OCI-LY3 (cell line): Measurements from ENCODE around the gene ZFAND3.

Source experiments
- H2AFZ ChIP-seq: fragments of 200-600, 300-600 bp; shearing (Covaris generic); 2 replicates; pipeline ENCODE4 v1.6.0; 2014; ENCODE audit warnings: antibody characterized with exemption, low read depth, low read length
- H3K27ac ChIP-seq: fragments of 200-600, 300-600 bp; sonication (generic); 2 replicates; pipeline ENCODE4 v1.5.1; 2014; ENCODE audit warnings: mild to moderate bottlenecking, low read length, moderate library complexity, mixed read lengths
- H3K27me3 ChIP-seq: fragments of 200-600, 300-600 bp; sonication (generic); 2 replicates; pipeline ENCODE4 v1.6.1; 2014; ENCODE audit warnings: low read depth, low read length, mixed read lengths
- H3K36me3 ChIP-seq: fragments of 200-600, 300-600 bp; sonication (generic); replicated peaks from 2 replicates; pipeline ENCODE3; 2014; ENCODE audit warnings: low read depth, low read length, mixed read lengths
- H3K4me1 ChIP-seq: fragments of 300-600, 200-600 bp; sonication (generic); 2 replicates; pipeline ENCODE4 v1.6.1; 2014; ENCODE audit warnings: low read length, mixed read lengths
- H3K4me2 ChIP-seq: fragments of 200-600, 300-600 bp; sonication (generic); 2 replicates; pipeline ENCODE4 v1.6.1; 2014; ENCODE audit warnings: low read length, mixed read lengths
- H3K4me3 ChIP-seq: fragments of 300-600, 200-600 bp; sonication (generic); 2 replicates; pipeline ENCODE4 v1.5.1; 2014; ENCODE audit warnings: antibody characterized with exemption, mild to moderate bottlenecking, low read length, moderate library complexity
- H3K79me2 ChIP-seq: fragments of 300-600, 200-600 bp; shearing (Covaris generic); 2 replicates; pipeline ENCODE4 v1.6.1; 2014; ENCODE audit warnings: mild to moderate bottlenecking, low read length, mixed read lengths
- H3K9ac ChIP-seq: fragments of 300-600, 200-600 bp; shearing (Covaris generic); 2 replicates; pipeline ENCODE4 v1.6.0; 2014; ENCODE audit warnings: mild to moderate bottlenecking, low read length, moderate library complexity
- H3K9me3 ChIP-seq: fragments of 200-600, 300-600 bp; shearing (Covaris generic); 2 replicates; pipeline ENCODE4 v1.6.1; 2014; ENCODE audit warnings: low read length, mixed read lengths; ENCODE audit not compliant: insufficient read depth
- H4K20me1 ChIP-seq: fragments of 200-600, 300-600 bp; sonication (generic); 2 replicates; pipeline ENCODE4 v1.6.1; 2016; ENCODE audit warnings: low read length, mixed read lengths; ENCODE audit not compliant: insufficient read depth
- EZH2phosphoT487 ChIP-seq: fragments of 200-600 bp; shearing (Covaris generic); IDR thresholded peaks from 2 replicates; pipeline ENCODE4 v1.6.1; 2018; ENCODE audit warnings: antibody characterized with exemption, mixed run types, low read depth
- TF ChIP-seq, protein P1 (sequence below): fragments of 200-600, 300-600 bp; sonication (generic); IDR thresholded peaks from 2 replicates; pipeline ENCODE4 v1.5.1; 2014; ENCODE audit warnings: antibody characterized with exemption, low read length, low read depth

ZFAND3 gene

DNA sequence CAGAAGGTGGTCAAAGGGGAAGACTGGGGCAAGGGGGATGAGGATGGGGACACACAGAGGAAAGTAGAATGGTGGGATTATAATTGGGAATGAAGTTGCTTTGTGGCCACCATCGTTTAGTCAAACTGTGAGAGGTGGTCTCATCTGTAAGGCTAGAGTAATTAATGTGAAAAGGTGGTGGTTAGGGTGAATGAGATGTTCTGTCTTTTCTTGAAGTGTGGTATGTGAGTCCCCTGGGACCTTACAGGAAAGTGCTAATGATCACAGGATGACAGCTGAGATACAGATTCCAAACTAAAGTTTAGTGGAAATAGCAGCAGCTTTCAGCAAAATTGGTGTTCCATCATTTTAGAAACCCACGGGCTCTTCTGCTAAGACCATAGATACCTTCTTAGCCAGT, 10.7 kb downstream of the ZFAND3 start:
- no peak overlapping the region for H3K9ac ChIP-seq
- no peak overlapping the region for H2AFZ ChIP-seq
- H3K36me3 ChIP-seq: peaks cover 13% of the 10 kb centered on the region
- H3K79me2 ChIP-seq: peaks cover 95% of the 10 kb centered on the region
- peaks cover 72% of the 10 kb centered on the region for H4K20me1 ChIP-seq
- TF ChIP-seq, protein P1, sequence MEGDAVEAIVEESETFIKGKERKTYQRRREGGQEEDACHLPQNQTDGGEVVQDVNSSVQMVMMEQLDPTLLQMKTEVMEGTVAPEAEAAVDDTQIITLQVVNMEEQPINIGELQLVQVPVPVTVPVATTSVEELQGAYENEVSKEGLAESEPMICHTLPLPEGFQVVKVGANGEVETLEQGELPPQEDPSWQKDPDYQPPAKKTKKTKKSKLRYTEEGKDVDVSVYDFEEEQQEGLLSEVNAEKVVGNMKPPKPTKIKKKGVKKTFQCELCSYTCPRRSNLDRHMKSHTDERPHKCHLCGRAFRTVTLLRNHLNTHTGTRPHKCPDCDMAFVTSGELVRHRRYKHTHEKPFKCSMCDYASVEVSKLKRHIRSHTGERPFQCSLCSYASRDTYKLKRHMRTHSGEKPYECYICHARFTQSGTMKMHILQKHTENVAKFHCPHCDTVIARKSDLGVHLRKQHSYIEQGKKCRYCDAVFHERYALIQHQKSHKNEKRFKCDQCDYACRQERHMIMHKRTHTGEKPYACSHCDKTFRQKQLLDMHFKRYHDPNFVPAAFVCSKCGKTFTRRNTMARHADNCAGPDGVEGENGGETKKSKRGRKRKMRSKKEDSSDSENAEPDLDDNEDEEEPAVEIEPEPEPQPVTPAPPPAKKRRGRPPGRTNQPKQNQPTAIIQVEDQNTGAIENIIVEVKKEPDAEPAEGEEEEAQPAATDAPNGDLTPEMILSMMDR: no peak
- no peak for TF ChIP-seq EZH2phosphoT487
- no peak overlapping the region for H3K4me3 ChIP-seq
- 0 out of 2 replicates have a peak, but pooled peaks cover 4% of the 10 kb centered on the region for H3K9me3 ChIP-seq
- no peaks in the 10 kb centered on the region for H3K27me3 ChIP-seq
- H3K4me2 ChIP-seq: no peak overlapping the region
- H3K4me1 ChIP-seq: peaks cover 5% of the 10 kb centered on the region; the same call in 1 of the 2 replicates
- no peak overlapping the region for H3K27ac ChIP-seq

DNA sequence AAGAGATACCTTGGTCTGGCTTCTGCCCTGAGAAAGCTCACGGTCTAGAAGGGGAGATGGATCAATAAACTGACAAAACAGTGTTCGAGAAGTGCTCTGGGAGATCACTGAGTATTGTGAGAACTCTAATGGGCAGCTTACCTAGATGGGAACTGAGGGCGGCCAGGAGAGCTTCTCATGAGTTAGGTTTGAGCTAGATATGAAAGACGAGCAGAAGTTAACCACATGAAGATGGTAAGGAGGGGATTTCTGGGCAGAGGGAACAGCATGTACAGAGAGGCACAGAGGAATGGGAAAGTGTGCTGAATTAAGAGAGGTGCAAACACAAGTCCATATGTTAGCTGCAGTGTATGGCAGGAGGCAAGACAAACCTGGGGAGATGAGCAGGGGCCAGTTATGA, 11.9 kb downstream of the ZFAND3 start:
- Histone ChIP-seq H3K4me2 (no peak overlapping the region), H3K4me1 (peaks cover 9% of the 10 kb centered on the region; the same call in 1 of the 2 replicates), H4K20me1 (peaks cover 71% of the 10 kb centered on the region), H3K27me3 (no peaks in the 10 kb centered on the region), H3K36me3 (peaks cover 10% of the 10 kb centered on the region), H3K4me3 (no peak overlapping the region), H3K27ac (no peak overlapping the region), H3K79me2 (peaks cover 95% of the 10 kb centered on the region), H3K9ac (no peak overlapping the region), H3K9me3 (0 out of 2 replicates have a peak, but pooled peaks cover 4% of the 10 kb centered on the region), H2AFZ (no peak overlapping the region)
- TF ChIP-seq EZH2phosphoT487: no peak
- TF ChIP-seq, protein P1: no peak

DNA sequence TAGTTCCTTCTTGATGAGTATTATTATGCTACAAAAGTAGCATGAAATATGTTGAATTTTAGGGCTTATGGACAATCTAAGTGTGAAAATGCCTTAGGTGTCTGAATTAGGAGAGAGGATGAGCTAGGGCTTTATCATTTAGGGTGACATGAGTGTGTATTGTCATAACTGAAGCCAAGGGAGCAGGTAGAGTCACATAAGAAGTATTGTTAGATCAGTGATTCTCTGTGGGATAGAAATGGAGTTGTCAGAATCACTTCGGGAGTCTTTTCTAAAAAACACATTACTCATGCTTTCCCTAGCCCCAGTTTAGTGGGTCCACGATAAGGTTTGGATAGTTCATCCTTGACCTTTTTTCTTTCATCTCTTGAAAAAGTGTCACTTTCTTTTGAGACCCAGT, 16.4 kb downstream of the ZFAND3 start:
- Histone ChIP-seq H3K79me2 (peaks cover 87% of the 10 kb centered on the region), H3K9me3 (0 out of 2 replicates have a peak, but pooled peaks cover 4% of the 10 kb centered on the region), H4K20me1 (peaks cover 63% of the 10 kb centered on the region), H3K27ac (no peak overlapping the region), H3K4me3 (no peak overlapping the region), H3K4me1 (peaks cover 12% of the 10 kb centered on the region), H3K27me3 (no peaks in the 10 kb centered on the region), H3K4me2 (no peak overlapping the region), H3K9ac (no peak overlapping the region), H3K36me3 (peaks cover 16% of the 10 kb centered on the region), H2AFZ (no peak overlapping the region)
- TF ChIP-seq, protein P1: no peak
- no peak for TF ChIP-seq EZH2phosphoT487

DNA sequence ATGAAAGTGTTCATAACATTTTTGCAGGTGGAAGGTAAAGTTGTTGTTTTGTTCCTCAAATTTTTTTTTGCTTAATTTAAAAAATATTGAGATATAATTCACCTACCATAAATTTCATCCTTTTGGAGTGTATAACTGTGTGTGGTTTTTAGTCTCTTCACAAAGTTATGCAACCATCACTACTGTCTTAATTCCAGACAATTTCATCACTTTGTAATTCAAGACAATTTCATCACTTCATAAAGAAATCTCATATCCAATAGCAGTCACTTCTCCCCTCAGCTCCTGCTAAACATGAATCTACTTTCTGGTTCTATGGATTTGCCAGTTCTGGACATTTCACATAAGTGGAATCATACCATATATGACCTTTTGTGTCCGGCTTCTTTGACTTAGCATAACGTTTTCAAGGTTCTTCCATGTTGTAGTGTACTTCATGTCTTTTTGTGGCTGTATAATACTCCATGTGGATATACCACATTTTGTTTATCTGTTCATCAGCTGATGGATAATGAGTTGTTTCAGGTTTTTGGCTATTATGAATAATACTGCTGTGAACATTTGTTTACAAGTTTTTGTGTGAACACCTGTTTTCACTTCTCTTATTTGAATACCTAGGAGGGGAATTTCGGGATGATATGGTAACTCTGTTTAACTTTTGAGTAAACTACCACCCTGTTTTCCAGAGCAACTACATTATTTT, 18.8 kb downstream of the ZFAND3 start:
- no peak overlapping the region for H3K4me2 ChIP-seq
- no peak overlapping the region for H3K4me3 ChIP-seq
- peaks cover 15% of the 10 kb centered on the region for H3K4me1 ChIP-seq
- H3K36me3 ChIP-seq: peaks cover 16% of the 10 kb centered on the region
- H3K9ac ChIP-seq: no peak overlapping the region
- peaks cover 60% of the 10 kb centered on the region for H4K20me1 ChIP-seq
- H3K79me2 ChIP-seq: peaks cover 83% of the 10 kb centered on the region
- TF ChIP-seq, protein P1: no peak
- no peak for TF ChIP-seq EZH2phosphoT487
- H3K9me3 ChIP-seq: 0 out of 2 replicates have a peak, but pooled peaks cover 4% of the 10 kb centered on the region
- no peak overlapping the region for H3K27ac ChIP-seq
- H3K27me3 ChIP-seq: no peaks in the 10 kb centered on the region
- H2AFZ ChIP-seq: no peak overlapping the region
